HG03342 (cell line): ENCODE measurements around the gene RCOR3.
"Not testable (repeated sequence)": the region's sequence is repeated elsewhere in the genome, so short reads cannot be mapped to it uniquely, and the experiment has no call there.

Experiments used
- ATAC-seq: cut with Tn5 transposase; IDR thresholded peaks from one replicate; pipeline ENCODE4 v1.9.1; 2021; ENCODE audit warnings: mild to moderate bottlenecking, moderate library complexity; ENCODE audit not compliant: unreplicated experiment

Gene RCOR3

DNA sequence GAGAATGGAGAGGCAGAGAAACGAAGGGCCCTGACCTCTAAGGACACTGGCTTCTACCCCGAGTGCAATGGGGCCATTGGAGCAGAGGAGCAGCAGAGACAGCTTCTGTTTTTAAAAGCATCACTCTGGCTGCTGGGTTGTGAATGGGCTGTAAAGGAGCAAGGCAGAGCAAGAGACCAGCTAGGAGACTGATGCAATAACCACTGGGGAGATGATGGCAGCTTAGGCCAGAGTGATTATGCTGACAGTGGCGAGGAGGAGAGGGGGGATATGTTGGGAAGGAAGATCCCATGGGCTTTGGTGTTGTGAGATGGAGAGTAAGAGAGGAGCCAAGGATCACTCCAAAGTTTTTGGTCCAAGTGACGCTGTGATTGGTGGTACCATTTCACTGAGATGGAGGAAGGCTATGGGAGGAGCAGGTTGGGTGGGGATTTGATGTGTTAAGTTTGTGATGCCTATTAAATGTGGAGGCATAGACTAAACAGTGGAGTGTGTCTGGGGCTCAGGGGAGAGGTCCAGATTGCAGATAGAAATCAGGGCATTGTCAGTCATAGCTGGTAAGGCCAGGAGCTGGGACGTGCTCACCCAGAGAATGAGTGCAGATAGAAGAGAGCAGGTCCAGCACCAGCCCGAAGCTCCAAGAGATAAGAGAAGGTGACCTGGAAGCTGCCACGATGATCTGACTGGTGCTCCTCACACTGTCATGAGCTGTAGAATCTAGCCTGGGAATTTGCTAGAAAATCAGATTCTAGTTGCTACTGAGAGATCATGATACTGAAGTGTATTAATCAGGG, 78.5 kb downstream of the RCOR3 start:
- no peak for ATAC-seq

DNA sequence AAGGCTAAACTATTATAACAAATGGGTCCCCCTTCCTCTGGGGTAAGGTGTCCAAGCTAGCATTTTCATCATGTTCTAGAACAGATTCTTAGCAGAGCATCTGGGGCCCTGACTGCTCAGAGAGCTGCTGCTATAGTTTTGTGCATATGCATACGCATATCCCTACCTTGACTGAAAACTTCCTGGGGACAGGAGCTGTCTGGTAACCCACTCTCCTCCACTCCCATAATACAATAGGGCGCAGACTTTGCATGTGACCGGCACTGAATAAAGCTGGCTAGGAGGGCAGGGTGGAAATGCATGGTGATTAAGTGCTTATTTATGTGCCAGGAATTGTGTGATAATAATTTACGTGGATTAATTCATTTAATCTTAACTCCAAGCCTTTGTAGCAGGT, 79.1 kb downstream of the RCOR3 start:
- ATAC-seq, result no peak

DNA sequence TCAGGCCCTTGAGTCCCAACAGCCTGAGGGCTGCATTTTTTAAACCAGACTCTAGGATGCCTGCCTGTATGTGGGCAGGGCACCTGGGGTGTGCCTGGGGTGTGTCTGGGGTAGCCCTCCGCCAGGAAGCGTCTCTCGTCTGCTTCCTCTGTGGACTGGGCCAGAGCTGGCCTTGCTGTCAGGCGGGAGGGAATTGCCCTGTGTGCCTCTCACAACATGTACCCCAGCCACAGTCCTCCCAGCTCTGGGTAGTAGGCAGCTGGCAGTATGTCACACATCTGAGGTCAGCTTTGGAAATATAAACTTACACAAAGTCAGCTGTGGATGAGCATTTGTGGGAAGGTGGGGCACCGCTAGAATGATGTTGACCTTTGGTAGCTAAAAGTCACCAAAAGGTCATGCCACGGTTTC, 80.5 kb downstream of the RCOR3 start:
- ATAC-seq, result no peak

DNA sequence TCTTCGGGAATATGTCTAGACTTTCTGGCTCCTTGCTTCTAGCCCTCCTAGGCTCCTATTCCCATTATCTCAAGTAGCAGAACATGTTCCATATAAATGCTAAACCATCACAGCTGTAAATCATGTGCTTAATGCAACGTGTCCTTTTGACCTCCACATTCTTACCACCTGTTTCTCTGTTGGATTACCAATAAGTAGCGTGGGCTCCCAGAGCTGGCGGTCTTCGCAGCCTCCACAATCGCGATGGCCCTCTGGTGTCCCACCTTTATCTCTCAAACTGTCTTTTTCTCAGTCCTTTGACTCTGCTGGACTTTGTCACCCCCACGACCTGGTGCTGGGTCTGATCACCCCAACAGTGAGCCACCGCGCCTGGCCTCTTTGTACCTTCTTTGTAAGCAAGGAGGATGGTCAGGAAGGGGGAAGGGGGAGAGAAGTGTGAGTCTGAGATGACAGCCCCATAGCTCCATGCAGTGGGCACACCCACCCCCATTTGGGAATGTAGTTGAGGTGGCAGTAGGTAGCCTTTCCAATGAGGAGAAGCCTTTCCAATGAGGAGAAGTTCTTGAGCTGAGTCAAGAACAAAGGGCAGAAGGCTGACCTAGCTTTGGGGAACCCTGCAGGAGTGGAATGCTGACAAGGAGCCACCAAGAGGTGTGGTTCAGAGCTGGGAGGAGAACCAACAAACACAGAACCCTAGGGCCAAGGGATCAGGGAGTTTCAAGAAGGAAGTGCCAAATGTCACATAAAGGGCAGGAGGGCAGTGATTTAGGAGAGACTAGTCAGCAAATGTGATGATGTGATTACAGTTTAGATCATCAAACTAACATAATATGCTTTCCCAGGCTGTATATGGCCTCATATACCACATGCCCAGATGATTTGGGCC, 81.7 kb downstream of the RCOR3 start:
- no peak for ATAC-seq

DNA sequence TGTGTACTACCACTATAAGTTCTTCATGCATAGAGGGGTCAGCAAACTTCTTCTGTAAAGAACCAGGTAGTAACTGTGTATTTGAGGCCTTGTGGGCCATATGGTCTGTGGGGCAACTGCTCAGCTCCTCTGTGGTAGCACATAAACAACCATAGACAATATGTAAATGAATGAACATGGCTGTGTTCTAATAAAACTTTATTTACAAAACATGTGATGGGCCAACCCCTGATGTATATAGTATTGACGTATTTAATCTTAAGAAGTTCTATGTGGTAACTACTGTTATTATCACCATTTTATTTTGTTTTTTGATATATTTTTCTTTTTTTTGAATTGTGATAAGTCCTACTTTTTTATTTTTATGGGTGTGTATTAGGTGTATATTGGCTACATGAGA, 82.8 kb downstream of the RCOR3 start:
- no peak for ATAC-seq

DNA sequence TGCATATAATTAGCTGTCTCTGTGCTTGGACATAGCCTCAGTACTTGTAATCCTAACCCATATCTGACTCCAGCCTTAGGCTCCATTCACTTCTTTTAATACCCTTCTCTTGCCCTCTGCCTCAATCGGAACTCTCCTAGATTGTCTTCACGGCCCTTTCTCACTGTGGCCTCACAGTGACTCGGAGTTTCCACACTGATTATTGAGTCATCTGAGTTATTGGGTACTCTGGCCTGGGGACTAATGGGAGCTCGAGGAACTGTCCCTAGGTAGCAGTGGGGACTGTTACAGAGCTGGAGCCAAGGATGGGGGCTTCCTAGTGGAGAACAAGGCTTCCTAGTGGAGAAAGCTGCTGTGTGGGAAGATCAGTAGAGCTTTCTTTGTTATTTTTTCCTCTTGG, 84.4 kb downstream of the RCOR3 start:
- no peak for ATAC-seq

DNA sequence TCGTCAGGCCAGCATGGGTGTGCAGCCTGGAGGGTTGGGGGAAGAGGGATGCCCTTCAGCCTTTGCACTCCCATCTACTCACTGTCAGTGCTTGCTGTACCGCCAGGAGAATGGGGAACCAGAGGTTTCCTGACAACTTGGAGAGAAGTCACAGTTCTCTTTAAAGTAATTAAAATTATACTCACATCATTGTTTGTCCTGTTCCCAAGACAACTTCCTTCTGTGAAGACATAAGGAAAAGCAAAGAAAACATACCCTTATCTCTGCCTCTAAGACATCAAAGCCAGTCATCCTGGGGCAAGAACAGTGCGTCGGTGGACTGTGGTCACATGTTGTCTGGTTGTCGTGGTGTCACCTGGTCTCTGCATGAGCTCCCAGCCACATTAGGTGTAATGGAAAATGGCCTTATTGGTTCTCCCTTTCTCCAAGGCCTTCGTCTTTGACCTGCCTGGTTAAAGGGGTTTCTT, 85.0 kb downstream of the RCOR3 start:
- no peak for ATAC-seq

DNA sequence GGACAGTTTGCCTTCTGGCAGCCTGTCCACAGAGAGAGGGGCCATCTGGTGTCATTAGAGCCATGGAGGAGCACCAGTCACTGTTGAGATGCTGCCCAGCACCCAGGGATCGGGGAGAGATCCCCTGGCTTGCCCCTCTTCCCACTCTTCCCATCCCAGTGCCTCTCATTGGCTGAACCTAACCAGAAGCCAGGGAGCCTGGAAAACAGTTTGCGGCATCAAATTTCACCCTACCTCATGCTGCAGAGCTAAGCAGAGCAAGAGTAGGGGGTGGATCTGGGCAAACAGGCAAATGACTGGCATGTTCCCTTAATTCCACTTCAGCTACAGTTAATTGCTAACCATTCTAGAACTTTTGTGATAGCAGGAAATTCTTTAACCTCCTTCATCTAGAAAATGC, 86.6 kb downstream of the RCOR3 start:
- no peak for ATAC-seq

DNA sequence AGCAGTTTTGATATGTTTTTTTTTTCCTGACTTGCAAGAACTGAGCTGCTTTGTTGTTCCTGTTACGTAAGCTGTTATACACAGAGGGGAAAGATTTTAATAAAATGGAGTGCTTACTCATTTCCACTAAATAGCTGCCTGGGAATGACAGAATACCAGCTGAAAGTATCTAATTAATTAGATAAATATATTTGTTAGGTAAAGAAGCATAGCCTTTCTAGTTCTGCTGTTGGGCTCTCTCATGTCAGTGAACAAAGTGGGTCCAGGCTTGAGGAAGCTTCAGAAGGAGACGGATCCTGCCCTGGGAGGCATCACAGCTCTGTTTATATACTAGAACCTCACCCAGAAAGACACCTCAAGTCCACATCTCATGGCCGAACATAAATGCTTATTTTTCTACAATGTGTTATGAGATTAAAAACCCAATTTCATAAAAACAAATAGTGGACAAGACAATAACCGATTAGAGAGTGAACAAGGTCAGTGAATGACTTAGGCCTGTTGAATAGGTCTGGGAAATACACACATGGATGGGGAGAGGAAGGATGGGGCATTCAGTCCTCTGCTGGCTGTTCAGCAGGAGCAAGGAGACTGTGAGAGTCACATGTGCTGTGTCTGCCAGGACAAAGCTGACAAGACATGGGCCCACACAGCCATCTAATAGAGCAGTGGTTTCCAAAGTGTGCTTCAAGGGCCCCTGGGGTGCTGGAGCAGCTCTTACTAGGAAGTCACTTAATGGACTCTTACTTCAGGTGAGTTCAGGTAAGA, 88.1 kb downstream of the RCOR3 start:
- no peak for ATAC-seq

DNA sequence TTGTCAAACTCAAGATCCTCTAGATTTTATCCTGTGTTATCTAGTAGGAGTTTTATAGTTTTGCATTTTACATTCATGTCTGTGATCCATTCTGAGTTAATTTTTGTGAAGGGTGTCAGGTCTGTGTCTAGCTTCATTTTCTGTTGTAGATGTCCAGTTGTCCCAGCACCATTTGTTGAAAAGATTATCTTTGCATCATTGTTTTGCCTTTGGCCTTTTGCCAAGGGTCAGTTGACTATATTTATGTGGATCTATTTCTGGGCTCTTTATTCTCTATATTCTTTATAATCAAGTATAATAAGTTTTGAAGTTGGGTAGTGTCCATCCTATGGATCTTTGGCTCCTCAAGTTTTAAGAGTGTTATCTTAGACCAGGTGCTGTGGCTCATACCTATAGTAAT, 89.4 kb downstream of the RCOR3 start:
- ATAC-seq, result no peak

DNA sequence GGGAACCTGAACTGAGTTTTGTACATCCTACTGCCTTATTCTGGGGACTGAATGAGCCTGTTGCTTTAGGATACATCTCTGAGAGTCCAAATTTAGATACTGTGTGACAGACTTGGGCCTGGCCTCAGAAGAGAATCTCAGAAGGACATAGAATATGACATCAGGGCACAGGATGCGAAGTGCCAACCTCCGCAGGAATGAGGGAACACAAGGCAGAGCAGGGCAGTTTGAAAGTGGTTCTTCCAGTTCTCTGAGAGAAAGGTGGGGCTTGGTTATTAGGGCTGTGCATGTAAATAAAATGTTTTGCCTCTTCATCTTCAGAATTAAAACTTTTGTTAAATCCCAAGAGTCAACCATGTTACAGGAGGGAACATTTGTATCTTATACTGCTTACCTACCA, 90.6 kb downstream of the RCOR3 start:
- no peak for ATAC-seq

DNA sequence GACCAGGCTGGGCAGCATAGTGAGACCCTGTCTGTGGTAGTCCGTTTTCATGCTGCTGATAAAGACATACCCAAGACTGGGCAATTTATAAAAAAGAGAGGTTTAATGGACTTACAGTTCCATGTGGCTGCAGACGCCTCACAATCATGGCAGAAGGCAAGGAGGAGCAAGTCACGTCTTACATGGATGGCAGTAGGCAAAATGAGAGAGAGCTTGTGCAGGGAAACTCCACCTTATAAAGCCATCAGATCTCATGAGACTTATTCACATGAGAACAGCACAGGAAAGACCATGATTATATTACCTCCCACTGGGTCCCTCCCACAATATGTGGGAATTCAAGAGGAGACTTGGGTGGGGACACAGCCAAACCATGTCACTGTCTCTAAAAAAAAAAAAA, 92.9 kb downstream of the RCOR3 start:
- not testable (repeated sequence) for ATAC-seq

DNA sequence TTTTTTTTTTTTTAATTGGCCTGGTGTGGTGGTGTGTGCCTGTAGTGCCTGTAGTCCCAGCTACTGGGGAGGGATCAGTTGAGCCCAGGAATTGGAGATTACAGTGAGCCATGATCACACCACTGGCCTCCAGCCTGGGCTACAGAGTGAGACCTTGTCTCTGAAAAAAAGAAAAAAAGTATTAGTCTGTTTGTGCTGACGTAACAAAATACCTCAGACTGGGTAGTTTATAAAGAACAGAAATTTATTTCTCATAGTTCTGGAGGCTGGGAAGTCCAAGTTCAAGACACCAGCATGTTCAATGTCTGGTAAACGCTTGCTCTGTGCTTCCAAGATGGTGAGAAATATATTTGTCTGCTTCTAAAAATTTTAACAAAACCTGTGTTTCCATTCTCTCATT, 93.3 kb downstream of the RCOR3 start:
- no peak for ATAC-seq

DNA sequence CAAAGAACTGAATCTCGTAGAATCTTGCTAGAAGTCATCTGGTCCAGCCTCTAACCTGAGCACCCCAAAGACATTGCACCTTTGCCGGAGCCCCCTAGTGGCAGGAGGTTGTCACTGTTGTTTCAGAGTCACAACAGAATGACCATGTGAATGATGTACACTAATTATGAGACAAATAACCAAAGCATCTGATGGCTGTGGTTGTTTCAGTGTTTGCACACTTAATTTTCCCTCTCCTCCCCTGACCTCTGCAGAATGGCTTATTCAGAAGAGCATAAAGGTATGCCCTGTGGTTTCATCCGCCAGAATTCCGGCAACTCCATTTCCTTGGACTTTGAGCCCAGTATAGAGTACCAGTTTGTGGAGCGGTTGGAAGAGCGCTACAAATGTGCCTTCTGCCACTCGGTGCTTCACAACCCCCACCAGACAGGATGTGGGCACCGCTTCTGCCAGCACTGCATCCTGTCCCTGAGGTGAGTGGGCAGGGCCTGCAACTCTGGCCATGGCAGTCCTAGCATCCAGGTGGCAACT, 93.9 kb downstream of the RCOR3 start:
- peak; percentile 90 for ATAC-seq

DNA sequence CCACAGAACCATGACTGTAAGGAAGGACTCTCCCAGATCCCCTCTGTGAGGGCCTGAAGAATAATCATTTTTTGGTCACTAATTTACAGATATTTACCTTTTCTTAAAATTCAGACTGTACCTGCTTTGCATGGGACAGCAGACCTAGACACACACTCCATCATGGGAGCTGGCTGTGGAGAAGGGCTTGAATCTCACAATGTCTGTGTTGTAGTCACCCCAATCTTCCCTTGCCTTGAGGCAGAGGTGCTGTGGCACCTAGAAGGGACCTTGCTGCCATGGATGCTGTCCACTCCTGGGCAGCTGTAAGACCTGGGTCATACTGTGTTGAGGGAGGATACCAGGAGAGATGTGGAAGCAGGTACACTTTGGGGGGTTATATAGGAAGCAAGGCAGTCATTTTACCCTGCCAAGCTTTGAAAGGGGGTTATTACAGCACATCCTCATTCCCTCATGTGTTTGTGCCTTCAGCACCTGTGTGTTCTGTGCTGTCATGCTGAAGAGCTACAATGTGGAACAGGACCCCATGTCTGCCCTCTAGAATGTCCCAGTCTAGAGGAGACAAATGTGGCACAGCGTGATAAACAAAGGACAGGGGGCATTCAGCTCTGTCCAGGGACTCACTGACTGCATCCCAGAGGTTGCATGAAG, 94.5 kb downstream of the RCOR3 start:
- peak; percentile 3 for ATAC-seq

DNA sequence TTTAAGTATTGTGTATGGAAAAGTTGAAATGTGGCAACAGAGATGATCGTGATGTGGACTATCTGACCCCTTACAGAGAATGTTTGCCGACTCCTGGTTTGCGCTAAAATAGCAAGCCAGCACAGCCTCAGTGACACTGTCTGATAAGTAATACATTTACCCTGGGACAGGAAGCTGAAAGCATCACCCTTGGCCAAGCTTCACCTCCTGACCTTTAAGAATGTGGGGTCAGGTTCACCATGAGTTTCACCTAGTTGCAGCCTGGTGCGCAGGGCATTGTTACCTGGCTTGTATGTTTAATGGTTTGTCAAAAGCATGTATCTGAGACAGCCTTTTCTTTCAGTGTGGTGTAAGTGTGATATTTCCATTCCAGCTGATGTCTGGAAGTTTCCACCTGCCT, 96.7 kb downstream of the RCOR3 start:
- ATAC-seq, result no peak

DNA sequence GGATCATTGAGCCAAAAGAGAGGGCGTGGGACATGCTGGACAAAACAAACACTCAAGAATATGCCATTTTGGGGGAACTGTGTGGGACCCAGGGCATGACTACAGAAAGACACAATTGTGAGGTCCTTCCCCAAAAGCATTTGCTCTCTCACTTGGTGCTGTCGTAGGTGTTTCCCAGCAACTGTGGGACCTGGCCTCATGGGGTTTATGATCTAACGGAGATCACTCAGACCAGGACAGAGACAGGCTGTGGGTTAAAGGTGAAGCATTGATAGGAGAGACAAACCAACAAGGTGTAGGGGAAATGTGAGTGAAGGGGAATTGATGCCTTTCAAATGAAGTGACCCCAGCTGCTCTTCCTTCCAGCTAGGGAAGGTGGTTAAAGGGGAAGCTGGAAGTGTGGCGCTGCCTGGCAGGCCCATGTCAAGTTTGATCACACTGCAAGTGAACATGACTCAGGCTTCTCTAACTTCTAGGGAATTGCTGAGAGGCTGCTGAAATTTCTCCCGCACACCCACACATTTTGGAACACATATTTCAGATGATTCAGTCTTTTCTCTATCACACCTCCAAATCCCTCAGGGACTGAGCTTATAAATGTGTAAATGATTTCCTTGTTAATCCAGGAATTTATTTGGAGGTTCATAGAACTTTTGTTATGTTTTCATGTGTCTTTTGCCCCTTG, 97.7 kb downstream of the RCOR3 start:
- ATAC-seq, result no peak

DNA sequence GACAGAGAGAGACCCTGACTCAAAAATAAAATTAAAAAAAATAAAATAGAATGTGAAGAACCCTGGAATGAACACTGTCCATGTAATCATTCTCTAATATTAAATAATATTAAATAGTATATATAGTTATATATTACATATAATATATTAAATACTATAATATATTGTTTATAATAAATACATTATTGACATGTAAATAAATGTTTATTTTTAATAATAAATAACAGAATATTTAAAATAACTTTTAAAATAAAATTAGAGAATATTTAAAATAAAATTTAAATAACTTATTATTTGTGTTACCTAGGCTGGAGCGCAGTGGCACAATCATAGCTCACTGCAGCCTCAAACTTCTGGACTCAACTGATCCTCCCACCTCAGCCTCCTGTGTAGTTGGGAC, 99.5 kb downstream of the RCOR3 start:
- ATAC-seq, result no peak

DNA sequence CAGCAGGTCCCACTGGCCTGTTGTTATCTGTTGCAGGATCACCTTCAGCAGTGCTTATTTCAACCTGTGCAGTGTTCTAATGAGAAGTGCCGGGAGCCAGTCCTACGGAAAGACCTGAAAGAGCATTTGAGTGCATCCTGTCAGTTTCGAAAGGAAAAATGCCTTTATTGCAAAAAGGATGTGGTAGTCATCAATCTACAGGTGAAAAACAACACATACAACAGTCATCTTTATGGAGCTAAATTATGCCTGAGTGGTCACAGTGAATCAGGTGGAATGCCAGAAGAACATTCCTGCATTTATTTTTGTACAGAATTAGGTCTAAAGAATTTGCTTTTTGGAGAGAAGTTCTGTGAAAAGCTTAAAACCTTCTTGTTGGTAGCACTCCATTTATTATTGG, 100.7 kb downstream of the RCOR3 start:
- ATAC-seq, result no peak

DNA sequence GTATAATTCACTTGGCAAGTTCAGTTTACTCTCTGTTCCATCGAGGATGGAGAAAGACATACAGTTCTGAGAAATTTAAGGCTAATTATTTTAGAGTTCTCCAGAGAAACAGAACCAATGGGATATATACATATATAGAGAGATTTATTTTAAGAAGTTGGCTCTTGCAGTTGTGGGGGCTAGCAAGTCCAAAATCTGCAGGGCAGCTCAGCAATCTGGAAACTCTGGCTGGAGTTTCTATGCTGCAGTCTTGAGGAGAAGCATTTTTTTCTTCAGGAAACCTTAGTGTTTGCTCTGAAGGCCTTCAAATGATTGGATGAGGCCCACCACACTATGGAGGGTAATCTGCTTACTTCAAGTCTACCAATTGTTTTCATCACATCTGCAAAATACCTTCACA, 102.0 kb downstream of the RCOR3 start:
- ATAC-seq, result no peak
